ENCODE data around the gene PDZD2.

DNA sequence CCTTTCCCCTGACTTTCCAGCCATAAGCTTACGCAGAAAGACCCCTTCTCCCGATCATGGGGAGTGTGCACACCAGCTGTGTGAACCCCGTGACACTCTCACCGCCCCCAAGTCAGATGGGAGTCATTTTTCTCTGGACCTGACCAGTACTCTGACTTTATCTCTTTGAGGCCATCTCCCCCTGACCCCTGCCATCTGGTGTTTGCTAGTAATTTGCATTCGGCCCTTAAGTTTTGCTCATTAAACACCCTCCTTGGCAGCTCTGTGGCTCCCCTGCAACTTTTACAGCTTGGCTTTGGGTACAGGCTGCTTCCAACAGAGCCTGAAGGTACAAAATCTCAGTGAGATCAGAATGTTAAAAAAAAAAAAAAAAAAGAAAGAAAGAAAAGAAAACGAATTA lies 43.9 kb downstream of the PDZD2 start:
- TF ChIP-seq, protein P1, sequence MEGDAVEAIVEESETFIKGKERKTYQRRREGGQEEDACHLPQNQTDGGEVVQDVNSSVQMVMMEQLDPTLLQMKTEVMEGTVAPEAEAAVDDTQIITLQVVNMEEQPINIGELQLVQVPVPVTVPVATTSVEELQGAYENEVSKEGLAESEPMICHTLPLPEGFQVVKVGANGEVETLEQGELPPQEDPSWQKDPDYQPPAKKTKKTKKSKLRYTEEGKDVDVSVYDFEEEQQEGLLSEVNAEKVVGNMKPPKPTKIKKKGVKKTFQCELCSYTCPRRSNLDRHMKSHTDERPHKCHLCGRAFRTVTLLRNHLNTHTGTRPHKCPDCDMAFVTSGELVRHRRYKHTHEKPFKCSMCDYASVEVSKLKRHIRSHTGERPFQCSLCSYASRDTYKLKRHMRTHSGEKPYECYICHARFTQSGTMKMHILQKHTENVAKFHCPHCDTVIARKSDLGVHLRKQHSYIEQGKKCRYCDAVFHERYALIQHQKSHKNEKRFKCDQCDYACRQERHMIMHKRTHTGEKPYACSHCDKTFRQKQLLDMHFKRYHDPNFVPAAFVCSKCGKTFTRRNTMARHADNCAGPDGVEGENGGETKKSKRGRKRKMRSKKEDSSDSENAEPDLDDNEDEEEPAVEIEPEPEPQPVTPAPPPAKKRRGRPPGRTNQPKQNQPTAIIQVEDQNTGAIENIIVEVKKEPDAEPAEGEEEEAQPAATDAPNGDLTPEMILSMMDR (IDR thresholded peaks at IDR 0.05): no peak
- TF ChIP-seq EZH2 (IDR thresholded peaks at IDR 0.05) (no peak), EZH2phosphoT487 (IDR thresholded peaks at IDR 0.05) (no peak)

Data from neural progenitor cell (in vitro differentiated cells).